ENCODE results near the gene CDK18. TPM values are rescaled to one million over a fixed set of nuclear protein-coding genes. Genes with fewer than 3 reads are reported as not detected.

Gene CDK18
- polyA plus RNA-seq, 1 donor (not counting 4 experiments of a cell fraction or from before 2014, with no cell fraction given), result 10.9 TPM

GRCh38 chr1:205527931-205528330 is 23.5 kb downstream of the CDK18 start:
- Histone ChIP-seq H2AFZ (ENCODE audit: control insufficient read depth, low read length) (no peak overlapping the region), H3K27ac (ENCODE audit: control insufficient read depth, insufficient read depth, low read length) (no peak overlapping the region), H3K9me3 (ENCODE audit: control insufficient read depth, low read depth, low read length) (no peaks in the 10 kb centered on the region), H3K9ac (ENCODE audit: control insufficient read depth, extremely low read depth, insufficient read depth, low read length) (no peak overlapping the region), H3K27me3 (ENCODE audit: control insufficient read depth, extremely low read depth, insufficient read depth, low read length) (peaks cover 5% of the 10 kb centered on the region), H3K4me2 (ENCODE audit: control insufficient read depth, extremely low read depth, insufficient read depth, low read depth, low read length) (no peak overlapping the region), H3K36me3 (ENCODE audit: control insufficient read depth in 2 of 2, extremely low read depth in 1 of 2, insufficient read depth in 2 of 2, low read length in 2 of 2) (peaks cover 5 to 26% of the 10 kb centered on the region in 2 experiments), H4K20me1 (ENCODE audit: control insufficient read depth, extremely low read depth, insufficient read depth, low read length) (no peaks in the 10 kb centered on the region), H3K4me1 (ENCODE audit: control insufficient read depth, extremely low read depth, insufficient read depth, low read length) (peaks cover 3% of the 10 kb centered on the region), H3K4me3 (ENCODE audit: control insufficient read depth in 2 of 3, extremely low read depth in 1 of 3, insufficient read depth in 2 of 3, low read depth in 1 of 3, low read length in 3 of 3) (no peak overlapping the region), H3K9me1 (ENCODE audit: control insufficient read depth, extremely low read depth, insufficient read depth, low read length) (no peaks in the 10 kb centered on the region), H3K79me2 (ENCODE audit: control insufficient read depth, insufficient read depth, low read length) (no peaks in the 10 kb centered on the region)
- no peak for DNase-seq (ENCODE audit: low read depth, low spot score)
- no peak for FAIRE-seq
- dilution Hi-C loops (cut with MboI; ENCODE audit: extremely low pct_ligation_motif_present, low sequenced_read_pairs), result no loop called here
- no peak for TF ChIP-seq CTCF (optimal IDR thresholded peaks at IDR 0.05 in 1 of 3, IDR thresholded peaks at IDR 0.05 in 1 of 3, conservative IDR thresholded peaks at IDR 0.05 in 1 of 3; ENCODE audit: extremely low read depth in 1 of 3, insufficient read depth in 2 of 3, low read length in 3 of 3)
- no peak for TF ChIP-seq EZH2 (IDR thresholded peaks at IDR 0.05; ENCODE audit: low read length)

GRCh38 chr1:205528446-205528886 is 24.0 kb downstream of the CDK18 start:
- Histone ChIP-seq H3K4me2 (ENCODE audit: control insufficient read depth, extremely low read depth, insufficient read depth, low read depth, low read length) (no peak overlapping the region), H2AFZ (ENCODE audit: control insufficient read depth, low read length) (no peak overlapping the region), H4K20me1 (ENCODE audit: control insufficient read depth, extremely low read depth, insufficient read depth, low read length) (no peaks in the 10 kb centered on the region), H3K4me3 (ENCODE audit: control insufficient read depth in 2 of 3, extremely low read depth in 1 of 3, insufficient read depth in 2 of 3, low read depth in 1 of 3, low read length in 3 of 3) (no peak overlapping the region), H3K79me2 (ENCODE audit: control insufficient read depth, insufficient read depth, low read length) (no peaks in the 10 kb centered on the region), H3K36me3 (ENCODE audit: control insufficient read depth in 2 of 2, extremely low read depth in 1 of 2, insufficient read depth in 2 of 2, low read length in 2 of 2) (peaks cover 5 to 27% of the 10 kb centered on the region in 2 experiments), H3K9me3 (ENCODE audit: control insufficient read depth, low read depth, low read length) (no peaks in the 10 kb centered on the region), H3K27me3 (ENCODE audit: control insufficient read depth, extremely low read depth, insufficient read depth, low read length) (peaks cover 5% of the 10 kb centered on the region), H3K27ac (ENCODE audit: control insufficient read depth, insufficient read depth, low read length) (no peak overlapping the region), H3K9me1 (ENCODE audit: control insufficient read depth, extremely low read depth, insufficient read depth, low read length) (no peaks in the 10 kb centered on the region), H3K9ac (ENCODE audit: control insufficient read depth, extremely low read depth, insufficient read depth, low read length) (no peak overlapping the region), H3K4me1 (ENCODE audit: control insufficient read depth, extremely low read depth, insufficient read depth, low read length) (peaks cover 3% of the 10 kb centered on the region)
- FAIRE-seq, result no peak
- no peak for TF ChIP-seq CTCF (optimal IDR thresholded peaks at IDR 0.05 in 1 of 3, IDR thresholded peaks at IDR 0.05 in 1 of 3, conservative IDR thresholded peaks at IDR 0.05 in 1 of 3; ENCODE audit: extremely low read depth in 1 of 3, insufficient read depth in 2 of 3, low read length in 3 of 3)
- no peak for TF ChIP-seq EZH2 (IDR thresholded peaks at IDR 0.05; ENCODE audit: low read length)
- dilution Hi-C loops (cut with MboI; ENCODE audit: extremely low pct_ligation_motif_present, low sequenced_read_pairs), result no loop called here
- DNase-seq (ENCODE audit: low read depth, low spot score), result no peak

Measured in keratinocyte (primary cell).